GM18909 (cell line): ENCODE data around the gene RALY.

Experiments
- ATAC-seq: cut with Tn5 transposase; IDR thresholded peaks from one replicate; pipeline ENCODE4 v1.9.1; 2021; ENCODE audit warnings: mild to moderate bottlenecking; ENCODE audit not compliant: unreplicated experiment, poor library complexity

Gene RALY

DNA sequence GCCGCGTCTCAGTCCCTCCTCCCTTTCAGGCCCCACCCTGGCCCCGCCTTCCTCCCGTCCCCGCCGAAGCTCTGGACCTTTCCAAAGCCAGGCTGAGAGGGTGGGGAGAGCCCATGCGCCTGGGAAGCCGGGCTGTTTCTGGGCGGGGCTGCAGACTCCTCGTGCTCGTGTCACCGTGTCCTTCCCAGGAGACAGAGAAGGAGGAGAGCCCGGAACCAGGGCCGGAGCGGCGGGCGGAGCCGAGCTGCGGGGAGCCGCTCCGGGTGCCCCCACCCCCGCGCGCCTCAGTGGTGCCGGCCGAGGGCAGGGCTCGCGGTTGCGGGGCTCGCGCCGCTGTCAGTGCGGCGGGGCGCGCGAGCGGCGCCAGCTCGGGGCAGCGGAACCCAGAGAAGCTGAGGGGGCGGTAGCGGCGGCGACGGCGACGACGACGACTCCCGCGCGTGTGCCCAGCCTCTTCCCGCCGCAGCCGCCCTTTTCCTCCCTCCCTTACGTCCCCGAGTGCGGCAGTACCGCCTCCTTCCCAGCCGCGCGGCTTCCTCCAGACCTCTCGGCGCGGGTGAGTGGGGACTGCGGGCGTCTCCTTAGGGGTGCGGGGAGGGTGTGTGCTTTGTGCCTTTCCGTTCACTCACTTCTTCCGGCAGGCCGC lies at the start of gene RALY:
RALY (plus strand) TSS at position 336 of the 646 bp plus-strand sequence. CDS start 78,164 bp downstream, outside the sequence.
- peak; percentile 62 for ATAC-seq

GRCh38 chr20:33944914-33945313 lies 48.8 kb upstream of the RALY start:
- ATAC-seq, result no peak

- no peak for ATAC-seq
These were observed 48.2 kb upstream of the RALY start for GRCh38 chr20:33945391-33946081.

- no peak for ATAC-seq
These were observed 45.9 kb upstream of the RALY start for GRCh38 chr20:33947709-33948295.

- ATAC-seq, result no peak
These were observed 45.2 kb upstream of the RALY start for GRCh38 chr20:33948480-33948879.

DNA sequence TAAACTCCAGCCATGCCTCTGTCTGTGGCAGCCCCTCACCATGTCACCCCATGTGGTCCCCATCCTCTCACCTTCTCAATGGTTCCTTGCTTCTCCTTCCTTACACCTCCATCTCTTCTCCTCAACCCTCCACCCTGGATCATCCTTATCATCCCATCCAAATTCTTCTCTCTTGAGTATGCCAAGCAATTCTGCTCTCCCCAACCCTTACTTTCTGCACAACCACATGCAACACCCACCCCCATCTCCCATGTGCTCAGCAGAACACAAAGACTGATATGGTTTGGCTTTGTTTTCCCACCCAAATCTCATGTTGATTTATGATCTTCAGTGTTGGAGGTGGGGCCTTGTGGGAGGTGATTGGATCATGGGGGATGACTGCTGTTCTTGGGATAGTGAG lies 42.5 kb upstream of the RALY start:
- ATAC-seq, result no peak

GRCh38 chr20:33954504-33954903 lies 39.2 kb upstream of the RALY start:
- no peak for ATAC-seq

- no peak for ATAC-seq
These were observed 30.0 kb upstream of the RALY start for GRCh38 chr20:33963751-33964150.

DNA sequence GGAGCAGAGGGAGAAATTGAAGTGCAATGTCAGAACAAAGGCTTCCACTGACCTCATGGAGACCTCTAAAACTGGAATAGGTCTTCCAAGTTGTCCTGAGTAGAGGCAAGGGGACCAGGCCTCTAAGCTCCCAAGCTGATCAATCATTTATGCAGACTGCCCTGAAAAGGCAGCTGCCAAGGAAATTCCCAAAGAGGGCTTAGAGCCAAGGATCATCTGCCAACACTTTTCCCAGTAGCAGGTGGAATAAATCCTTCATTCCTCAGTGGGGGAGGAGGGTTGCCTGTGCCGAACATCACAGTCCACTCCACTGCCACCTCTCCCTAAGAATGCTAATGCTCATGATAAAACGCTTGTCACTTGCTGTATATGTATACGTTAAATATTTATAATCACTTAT lies 29.3 kb upstream of the RALY start:
- no peak for ATAC-seq

GRCh38 chr20:33967126-33967525 lies 26.6 kb upstream of the RALY start:
- no peak for ATAC-seq

- ATAC-seq, result no peak
These were observed 24.1 kb upstream of the RALY start for GRCh38 chr20:33969563-33969962.

GRCh38 chr20:33970229-33970628 lies 23.5 kb upstream of the RALY start:
- ATAC-seq, result no peak

- ATAC-seq, result no peak
These were observed 22.4 kb upstream of the RALY start for GRCh38 chr20:33971147-33971975.

DNA sequence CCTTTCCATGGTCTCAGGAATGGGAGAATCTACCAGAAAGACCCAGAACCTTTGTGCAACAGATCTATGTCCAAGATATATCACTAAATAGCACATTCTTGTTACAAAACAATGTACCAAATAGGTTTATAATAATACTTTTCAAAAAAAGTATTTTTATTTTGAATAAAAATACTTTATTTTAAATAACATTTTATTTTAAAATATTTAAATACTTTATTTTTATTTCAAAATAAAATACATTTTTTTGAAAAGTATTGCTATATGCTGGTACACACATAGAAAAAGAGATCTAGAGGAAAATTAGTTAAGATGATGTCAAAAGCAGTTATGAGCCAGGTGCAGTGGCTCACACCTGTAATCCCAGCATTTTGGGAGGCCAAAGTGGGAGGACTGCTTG lies 16.8 kb upstream of the RALY start:
- ATAC-seq, result no peak

- ATAC-seq, result no peak
These were observed 16.2 kb upstream of the RALY start for GRCh38 chr20:33977535-33977934.

GRCh38 chr20:33979094-33979493 lies 14.6 kb upstream of the RALY start:
- no peak for ATAC-seq

DNA sequence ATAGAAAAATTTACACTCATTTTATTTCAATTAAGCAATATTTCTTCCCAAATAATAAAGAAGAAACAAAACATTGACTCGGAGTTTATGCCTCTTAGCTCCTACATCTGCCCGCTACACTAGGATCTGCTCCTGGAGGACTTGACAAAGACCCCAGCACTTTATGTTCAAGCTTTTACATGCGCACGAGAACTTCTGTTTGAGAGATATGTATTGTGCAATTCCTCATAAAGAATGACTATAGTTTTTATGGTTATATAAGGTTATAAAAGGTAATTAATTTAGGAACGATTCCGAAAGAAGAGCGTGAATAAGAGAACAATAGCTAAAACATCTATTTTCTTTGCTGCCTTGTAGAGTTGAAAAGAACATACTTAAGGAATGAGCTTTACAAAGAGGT lies 12.4 kb upstream of the RALY start:
- ATAC-seq, result no peak

DNA sequence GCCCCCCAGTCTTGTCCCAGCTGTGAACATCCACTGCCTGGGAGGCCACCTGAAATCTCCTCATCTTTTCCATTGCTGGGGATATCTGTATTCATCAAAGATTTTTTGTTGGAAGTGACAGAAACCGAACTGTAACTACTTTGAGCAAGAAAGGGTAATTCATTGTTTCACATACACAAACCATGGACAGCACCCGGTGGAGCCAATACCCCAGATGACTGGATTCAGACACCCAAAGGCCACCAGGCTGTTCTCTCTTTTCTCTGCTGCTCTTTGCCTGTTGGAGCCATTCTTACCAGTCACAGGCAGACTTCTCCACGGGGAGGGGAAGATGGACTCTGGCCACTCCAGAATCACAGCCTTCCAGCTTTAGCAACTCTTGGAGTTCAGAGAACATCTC lies 11.7 kb upstream of the RALY start:
- ATAC-seq, result no peak

DNA sequence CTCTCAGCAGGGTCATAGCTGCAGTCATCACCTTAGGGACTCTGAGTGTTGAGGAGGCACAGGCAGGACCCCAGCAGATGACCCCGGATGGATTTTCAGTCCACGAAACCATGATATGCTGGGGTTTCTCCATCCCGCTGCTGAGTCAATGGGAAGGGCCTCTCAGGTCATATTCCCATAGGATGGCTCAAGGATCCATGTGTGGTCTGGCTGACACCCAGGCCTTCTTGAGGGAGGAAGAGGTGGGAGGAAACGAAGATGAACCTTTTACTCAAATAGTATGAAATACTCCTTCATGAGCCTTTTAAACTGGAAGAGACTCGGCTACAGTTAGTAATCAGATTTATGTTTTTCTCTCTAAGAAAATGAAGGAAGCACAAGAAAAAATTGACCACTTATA lies 10.3 kb upstream of the RALY start:
- ATAC-seq, result no peak

DNA sequence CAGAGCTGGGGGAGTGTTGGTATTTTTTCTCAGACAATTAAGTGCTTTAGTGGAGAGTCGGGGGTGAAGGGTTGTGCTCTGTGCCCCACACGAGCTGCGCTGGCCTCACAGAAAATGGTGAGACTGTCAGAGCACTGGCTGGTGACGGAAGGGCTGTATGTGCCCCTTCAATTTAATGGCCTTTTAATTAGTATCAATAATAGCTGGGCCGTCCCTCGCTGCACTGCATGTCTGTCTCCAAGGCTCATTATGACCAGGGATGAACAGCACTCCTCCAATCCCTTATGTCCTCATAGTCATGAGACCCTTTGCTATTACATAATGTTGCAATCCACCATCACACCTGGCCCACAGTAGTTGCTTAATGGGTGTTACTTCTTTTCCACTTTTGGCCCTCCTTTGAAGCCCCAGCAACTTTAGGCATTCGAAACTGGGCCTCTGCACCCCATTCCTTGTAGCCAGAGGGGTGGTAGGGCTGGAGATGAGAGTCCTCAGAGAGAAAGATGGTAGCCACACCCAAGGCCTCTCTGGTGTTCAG lies 9.5 kb upstream of the RALY start:
- ATAC-seq, result no peak

- ATAC-seq, result no peak
These were observed 8.4 kb upstream of the RALY start for GRCh38 chr20:33985280-33985679.
